Frontal cortex (tissue), 4 donors: ENCODE data around the gene CDC27. TPM values are rescaled to one million over a fixed set of nuclear protein-coding genes. Genes with fewer than 3 reads are reported as not detected.
"Not testable (repeated sequence)": the region's sequence is repeated elsewhere in the genome, so short reads cannot be mapped to it uniquely, and the experiment has no call there.

Experiments
- DNase-seq, 2 donors: peaks; one replicate each; pipeline ENCODE4 v3.0.0; 2012; ENCODE audit warnings: low spot score in 2 of 2
- FAIRE-seq: peaks from 2 replicates; lab custom pipeline; 2012; peaks lifted over from hg19 to GRCh38; lab: Jason Lieb, UNC
- total RNA-seq: library from RNA; depleted of rRNA; stranded (reverse); fragments of >200 nt; gene quantifications from one replicate; pipeline ENCODE4 v1.2.3, GENCODE V29; 2014
- donor health status: control.
- donor health status: control.
- donor health status: control.

The CDC27 gene
- total RNA-seq, 1 donor from 2014 or later = 153 TPM

DNA sequence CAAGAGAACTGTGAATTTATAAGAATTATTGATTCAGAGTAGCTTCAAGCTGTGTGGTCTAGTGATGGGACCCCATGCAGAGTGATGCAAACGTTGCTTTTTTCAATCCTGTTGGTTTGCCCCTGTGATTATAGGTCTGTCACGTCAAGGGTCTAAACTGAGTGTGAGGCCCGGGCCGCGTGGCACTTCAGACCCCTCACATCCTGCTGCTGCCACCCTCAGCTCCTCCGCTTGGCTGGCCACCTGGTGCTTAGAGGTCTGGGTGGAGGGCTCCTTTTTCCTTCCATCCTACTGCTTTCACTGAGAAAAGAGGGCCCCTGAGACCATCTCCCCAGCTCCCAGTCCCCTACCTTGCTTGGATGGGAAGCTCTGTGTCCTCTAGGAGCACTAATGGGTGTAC lies 32.1 kb upstream of the CDC27 start:
- no peak for FAIRE-seq
- no peak for DNase-seq

DNA sequence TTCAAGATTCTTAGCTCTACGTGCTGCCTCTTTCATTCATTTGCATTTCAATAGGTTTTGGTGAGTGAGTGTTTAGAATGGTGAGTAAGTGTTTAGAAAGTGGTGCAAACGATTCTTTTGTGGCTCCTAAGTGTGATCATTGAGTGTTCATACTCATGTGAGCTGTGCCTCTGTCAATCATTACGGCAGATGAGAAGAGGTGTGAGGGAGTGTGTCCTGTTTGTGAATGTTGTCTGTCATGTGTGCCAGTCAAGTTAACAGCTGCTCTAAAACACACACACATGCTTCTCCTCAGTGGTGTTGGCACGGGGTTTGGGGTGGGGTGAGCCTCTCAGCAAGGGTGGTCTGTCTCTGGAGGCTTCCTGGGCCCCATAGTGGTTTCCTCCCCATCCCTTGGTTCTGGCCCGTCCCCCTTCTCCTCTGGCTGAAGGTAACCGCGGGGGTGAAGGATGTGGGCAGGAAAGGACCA lies 31.5 kb upstream of the CDC27 start:
- FAIRE-seq = no peak
- DNase-seq = no peak

DNA sequence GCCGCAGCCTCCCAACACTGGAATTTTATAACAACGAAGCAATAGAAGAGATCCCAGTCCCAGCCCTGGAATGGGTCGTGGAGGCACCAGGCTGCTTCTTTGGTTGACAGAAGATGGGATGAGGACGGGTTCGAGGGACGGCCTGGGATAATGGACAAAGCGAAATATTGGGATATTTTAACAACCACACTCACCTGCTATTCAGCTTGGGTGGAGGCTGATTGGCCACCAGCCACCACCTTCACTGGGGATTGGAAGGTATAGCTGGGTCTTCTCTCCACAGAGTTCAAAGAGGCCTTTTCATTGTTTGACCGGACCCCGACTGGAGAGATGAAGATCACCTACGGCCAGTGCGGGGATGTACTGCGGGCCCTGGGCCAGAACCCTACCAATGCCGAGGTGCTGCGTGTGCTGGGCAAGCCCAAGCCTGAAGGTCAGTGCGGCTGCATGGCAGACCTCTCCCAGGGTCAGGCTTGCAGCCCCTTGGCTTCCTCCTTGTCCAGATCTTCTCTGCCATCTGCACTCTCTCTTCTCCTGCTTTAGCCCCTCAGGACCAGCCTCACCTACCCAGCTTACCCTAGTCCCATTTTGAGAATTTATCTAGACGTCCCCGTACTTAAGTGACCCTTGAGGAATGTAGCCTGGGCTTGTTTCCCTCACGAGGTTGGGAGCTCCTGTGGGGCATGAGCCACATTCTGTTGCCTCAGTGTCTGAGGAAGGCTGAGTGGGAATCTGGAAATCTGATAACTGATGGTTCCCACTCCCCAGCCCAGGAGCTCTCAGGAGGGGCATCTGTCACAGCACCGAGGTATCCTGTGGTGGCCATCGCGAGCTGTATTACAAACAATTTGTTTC lies 30.8 kb upstream of the CDC27 start:
- no peak for FAIRE-seq
- DNase-seq = no peak

DNA sequence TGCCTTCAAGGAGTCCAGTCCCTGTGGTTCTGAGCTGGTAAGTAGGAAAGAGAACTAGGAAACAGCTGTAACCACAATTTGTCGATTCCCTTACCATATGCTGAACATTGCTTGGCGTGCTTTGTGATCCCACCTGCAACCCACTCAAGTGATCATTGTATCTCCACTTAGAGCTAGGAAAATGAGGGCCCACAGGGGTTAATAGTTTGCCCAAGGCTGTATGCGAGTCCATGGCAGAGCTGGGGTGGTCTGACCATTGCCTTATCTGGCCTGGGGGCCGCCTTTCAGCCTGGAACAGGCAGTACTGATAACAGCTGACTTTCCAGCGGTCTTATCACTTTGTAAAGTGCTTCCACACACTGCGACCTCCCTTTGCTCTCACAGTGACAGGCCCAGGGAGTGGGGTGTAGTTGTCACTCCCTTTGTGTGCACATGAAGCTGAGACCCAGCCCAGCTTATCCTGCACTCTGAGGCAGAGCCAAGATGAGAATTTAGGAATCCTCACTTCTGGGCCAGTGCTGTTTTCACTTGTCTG lies 29.9 kb upstream of the CDC27 start:
- FAIRE-seq = no peak
- DNase-seq = no peak

DNA sequence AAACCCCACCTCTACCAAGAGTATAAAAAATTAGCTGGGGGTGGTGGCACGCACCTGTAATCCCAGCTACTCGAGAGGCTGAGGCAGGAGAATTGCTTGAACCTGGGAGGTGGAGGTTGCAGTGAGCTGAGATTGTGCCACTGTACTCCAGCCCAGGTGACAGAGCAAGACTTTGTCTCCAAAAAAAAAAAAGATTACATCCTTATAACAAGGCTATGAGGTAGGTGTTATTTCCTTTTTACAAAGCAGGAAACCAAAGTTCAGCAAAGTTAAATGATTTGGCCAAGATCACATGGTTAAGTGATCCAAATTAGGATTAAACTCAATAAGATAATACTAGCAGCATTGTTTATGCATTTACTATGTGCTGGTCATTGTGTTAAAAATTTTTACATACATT lies 28.2 kb upstream of the CDC27 start:
- not testable (repeated sequence) for FAIRE-seq

DNA sequence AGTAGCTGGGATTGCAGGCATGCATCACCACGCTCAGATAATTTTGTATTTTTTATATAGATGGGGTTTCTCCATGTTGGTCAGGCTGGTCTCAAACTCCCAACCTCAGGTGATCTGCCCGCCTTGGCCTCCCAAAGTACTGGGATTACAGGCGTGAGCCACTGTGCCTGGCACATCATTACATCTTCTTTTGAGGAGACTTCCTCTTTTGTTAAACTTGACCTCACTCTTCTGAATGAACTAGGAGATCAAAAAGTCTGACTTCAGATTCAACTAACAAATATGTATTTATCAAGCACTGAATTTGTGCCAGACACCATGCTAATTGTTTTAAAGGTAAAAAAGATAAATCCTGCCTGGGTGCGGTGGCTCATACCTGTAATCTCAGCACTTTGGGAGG lies 27.7 kb upstream of the CDC27 start:
- FAIRE-seq, DNase-seq: not testable (repeated sequence)

More for the DNA sequence above, 28.2 kb upstream of the CDC27 start:
- not testable (repeated sequence) for DNase-seq

DNA sequence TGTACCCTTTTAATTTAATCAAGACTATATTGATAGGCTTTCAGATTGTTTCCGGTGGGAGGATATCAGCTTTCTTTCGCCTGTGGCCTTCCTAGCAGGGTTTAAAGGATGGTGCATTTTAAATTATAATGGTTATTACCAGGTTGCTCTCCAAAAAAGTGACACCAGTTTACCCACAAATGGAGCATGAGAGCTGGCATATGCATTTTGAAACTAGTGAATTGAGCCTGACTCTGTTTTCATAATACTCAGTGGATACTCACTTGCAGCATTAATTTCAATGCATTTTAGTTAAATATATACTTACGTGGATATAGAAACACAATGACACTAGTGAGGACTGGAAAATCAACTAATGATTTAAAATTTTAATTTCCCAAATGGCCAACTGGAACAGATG lies 25.8 kb upstream of the CDC27 start:
- DNase-seq (no peak), FAIRE-seq (no peak)

DNA sequence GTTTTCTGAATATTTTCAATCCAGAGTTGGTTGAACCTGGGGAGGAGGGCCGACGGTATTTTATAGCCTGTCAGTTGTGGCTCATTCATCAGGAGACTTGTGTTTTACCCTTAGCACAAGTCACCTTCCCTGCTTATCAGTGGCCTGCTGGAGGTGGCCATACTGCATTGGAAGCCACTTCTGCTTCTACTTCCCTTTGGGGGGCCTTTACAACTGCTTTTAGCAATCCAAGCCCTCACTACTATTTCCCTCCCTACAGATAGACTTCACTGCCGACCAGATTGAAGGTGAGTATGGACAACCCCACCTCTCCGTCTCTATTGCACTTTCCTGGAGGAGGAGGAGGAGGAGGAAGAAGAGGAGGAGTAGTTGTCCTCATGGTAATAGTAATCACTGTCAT lies 24.4 kb upstream of the CDC27 start:
- FAIRE-seq (no peak), DNase-seq (no peak)

DNA sequence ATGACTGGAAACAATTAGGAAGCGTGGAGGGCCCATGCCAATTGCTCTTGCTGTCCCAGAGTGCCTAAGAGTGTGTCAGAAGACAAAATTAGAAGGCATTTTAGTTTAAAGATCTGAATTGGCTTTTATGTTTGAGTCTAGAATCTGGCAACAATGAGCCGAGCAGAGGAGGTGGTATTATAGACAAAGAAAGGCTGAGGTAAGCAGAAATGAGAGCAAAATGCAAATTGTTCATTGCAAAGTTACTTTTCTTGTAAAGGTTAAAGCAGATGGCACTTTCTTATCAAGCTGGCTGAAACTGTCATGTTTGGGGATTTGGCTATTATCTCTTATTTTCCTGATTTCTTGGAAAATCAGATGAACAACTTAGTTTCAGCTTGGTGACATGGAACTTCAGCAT lies 23.4 kb upstream of the CDC27 start:
- DNase-seq = no peak
- FAIRE-seq = no peak

DNA sequence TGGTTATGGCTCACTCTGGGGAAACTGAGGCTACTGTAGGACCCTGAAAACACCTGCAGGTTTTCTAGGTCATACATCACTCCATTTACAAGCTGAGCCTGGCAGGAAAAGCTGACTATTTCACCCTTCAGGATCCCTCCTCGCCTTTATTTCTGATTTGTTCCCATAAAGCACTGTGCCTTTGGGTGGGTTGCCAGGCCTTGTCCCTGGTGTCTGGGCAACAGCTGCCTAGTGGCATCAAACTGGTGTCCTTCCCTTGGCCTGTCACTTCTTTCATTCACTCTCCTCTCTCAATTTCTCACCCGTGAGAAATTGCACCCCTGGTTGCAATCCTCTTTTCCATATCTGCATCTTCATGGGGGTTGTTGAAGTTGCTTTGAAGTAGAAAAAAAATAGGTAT lies 21.7 kb upstream of the CDC27 start:
- no peak for FAIRE-seq
- DNase-seq = no peak

DNA sequence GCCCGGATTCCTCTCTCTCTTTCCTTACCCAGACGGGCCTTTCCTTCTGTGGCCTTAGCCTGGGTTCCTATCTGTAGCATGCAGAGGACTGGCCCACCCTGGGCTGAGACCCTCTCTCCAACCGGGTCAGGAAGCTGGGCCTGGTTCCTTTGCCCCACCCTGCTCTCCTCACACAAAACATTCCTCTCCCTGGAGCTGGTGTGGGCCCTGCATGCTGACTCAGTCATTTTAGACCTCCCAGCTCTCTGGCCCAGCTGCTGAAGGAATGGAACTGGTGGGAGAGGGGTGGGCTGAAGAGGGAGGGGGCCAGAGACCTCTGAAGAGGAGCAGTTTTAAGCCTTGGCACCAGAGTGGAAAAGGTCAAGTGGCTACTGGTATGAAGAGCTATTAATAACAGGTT lies 21.0 kb upstream of the CDC27 start:
- FAIRE-seq (no peak), DNase-seq (no peak)

DNA sequence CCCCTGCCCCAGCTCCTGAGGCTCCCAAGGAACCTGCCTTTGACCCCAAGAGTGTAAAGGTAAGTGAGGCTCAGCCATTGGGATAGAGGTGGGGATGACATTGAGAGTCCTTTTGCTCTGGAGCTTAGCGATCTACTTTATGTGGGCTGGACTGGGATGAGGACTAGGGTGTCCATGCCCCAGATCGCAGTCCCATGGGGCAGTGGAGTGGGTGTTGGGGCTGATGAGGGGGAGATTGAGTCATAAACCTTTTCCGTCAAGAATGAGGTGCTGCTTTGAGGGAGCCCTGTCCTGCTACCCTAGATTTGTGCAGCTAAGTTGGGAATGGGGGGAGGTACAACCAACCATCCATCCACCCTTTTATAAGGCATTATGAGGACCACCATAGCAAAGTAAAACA lies 20.4 kb upstream of the CDC27 start:
- no peak for DNase-seq
- FAIRE-seq = no peak

DNA sequence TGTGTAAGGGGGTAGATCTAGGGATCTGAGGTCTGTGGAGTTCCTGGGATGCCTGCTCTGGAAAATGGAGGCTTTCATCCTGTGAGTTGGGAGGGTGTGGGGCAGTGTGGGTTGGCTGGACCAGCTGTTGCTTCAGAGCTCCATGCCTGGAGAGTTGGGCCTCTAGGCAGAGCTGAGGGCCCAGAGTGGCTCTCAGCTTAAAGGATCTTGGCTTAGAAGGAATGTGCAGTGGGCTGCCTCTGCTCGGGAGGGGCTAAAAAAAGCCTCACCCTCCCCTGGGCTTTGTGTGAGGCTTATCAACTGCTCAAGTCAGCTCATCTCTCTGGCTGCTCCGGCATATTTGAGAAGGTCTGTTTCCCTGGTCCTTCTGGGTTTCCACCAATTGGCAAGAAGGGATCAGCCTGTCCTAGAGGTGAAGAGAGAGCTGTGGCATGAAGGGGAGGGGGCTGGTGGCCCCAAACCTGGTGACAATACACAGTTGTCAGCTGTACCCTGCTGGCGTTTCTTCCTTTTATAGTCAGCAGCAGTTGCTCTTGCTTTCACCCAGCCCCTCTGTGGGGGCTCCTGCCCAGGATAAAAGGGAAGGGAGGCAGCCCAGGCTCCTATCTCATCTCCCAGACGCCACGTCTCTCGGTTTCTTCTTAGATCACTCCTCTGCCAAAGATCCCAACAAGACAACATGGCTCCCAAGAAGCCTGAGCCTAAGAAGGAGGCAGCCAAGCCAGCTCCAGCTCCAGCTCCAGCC lies 19.8 kb upstream of the CDC27 start, which contains the start of gene MYL4:
Gene MYL4, plus strand, starts transcription at position 605 of the 745 bp plus-strand sequence. Its CDS starts 75 bp downstream, at position 680.
- DNase-seq = no peak
- FAIRE-seq = no peak

DNA sequence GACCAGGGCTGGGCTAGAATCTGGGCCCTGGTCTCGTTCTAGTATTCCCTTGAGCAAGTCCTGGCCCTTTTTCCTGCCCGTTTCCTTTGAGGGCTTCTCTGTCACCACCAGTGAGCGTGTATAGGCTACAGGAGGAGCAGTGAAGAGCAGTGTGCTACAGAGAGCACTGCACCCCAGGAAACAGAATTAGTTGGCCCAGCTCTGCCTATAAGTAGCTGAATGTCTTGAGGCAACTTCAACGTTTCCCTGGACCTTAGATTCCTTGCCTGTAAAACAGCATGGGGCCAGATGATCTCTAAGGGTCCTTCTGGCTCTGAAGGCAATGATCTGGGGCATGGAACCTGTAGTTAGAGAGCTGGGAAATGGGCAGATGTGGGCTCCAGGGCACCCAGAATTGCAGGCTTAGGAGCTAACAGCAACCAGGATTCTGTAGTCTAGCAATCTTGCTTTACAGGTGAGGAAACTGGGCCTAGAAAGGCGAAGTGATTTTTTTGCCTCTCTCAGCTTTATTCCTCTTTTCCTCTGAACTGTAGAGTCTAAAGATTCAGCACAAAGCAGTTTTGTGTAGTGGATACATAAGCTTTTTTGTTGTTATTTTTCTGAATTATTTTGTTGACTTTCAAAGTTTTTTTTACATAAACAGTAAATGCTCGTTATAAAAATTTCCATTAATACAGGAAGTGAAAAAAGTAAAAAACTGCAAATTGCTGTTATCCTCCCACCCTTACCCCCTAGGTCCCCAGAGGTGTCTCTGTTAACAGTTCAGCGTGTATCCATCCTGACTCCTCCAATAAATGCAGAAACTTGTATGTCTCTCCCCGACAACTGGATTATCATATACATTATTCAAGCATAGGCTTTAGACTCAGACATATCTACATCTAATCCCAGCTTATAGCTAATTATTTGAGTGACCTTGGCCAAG lies 18.3 kb upstream of the CDC27 start:
- no peak for FAIRE-seq
- no peak for DNase-seq

DNA sequence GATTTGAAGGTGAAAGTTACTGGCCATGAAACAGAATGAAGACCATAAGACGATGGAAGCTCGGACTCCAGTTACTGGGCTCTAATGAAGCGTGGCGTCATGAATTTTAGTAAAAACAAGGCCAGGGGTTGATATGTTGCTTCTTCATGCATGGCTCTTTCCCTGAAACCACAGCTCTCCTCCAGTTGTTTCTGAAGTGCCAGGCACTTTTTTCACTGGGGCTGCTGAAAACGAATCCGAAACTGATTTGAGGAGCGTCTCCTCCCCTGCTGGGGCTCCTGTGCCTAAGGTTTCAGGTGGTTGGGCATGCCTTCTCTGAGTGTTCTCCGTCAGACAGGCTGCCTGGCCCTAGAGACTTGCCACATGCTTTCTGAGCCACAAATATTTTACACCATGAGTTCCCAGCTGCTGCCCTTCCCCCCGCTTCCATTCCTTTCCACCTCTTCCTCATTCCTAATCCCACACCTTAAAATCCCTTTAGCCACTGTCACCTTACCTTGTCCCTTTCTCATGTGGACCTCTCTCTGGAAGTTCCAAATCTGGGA lies 16.4 kb upstream of the CDC27 start:
- FAIRE-seq (no peak), DNase-seq (no peak)

DNA sequence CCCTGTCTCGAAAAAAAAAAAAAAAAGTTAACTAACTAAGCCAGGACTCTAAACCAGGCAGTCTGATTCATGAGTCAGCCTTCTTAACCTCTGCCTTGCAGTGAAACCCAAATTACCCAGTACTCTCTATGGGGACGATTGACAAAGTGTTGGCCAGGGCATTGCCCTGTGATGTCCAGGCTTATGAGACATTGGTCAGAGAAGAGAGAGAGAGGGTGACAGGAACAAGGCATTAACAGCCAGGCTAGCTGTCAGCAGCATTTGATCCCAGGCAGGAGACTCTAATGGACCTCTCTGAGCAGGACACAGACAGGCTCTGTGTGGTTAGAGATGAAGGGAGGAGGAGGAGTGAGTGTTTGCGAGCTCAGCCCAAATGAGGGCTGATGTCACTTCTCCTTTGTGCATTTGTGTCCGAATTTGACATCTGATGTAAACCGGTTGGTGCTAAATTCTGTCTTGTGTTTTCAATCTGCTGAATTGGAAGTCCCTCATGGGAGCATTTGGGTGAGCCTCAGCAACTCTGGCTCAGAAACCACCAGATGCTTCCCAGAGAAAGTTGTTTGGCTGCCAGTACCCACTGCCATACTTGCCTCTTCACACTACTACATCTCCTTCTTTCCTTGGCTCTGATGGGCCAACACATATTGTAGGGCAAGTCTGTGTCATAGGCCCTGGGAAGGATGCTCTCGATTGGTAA lies 15.8 kb upstream of the CDC27 start:
- DNase-seq (no peak), FAIRE-seq (no peak)

DNA sequence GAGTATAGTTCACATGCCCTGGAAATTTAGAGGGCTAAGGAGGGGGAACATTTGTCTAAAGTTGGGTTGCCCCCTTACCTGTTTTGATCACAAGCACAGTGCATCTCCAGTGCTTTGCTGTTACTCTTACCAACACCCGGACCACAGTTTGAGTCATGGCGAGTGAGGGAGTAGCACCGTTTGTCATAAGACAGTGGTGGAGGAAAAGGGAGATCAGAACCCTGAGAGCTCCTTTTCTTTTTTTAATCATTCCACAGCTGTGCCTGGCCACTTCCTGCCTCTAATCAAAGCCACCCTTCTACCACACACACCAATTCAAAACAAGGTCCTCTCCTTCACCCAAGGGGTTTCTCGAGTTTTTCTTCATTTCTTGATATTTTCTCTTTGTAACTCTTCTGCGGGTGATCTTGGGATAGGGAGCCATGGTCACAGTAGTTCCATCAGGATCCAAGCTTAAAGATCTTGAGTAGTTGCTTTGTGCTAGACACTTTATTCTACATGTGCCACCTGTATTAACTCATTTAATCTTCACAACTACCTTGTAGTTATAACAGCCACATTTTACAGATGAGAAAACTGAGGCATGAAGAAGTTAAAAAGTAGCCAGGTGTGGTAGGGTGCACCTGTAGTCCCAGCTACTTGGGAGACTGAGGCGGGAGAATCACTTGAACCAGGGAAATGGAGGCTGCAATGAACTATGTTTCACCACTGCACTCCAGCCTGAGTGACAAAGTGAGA lies 15.1 kb upstream of the CDC27 start:
- DNase-seq (no peak), FAIRE-seq (no peak)

DNA sequence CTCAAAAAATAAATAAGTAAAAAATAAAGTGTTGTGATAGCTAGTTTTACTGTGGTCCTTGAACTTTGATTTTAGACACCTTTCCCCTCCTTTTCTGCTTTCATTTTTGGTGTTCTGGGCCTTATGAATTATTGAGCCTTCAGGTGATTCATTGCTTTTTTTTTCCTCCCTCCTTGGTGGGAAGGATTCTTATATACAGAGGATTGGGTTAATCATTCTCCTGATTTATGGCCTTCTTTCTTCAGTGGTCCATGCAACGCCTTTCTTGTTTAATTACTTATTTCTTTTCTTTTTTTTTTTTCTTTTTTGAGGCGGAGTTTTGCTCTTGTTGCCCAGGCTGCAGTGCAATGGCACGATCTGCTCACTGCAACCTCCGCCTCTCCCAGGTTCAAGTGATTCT lies 12.1 kb upstream of the CDC27 start:
- FAIRE-seq (no peak), DNase-seq (no peak)
